COR-L47 (cell line): ENCODE data around the gene IFT80.

Experiments
- DNase-seq: peaks from one replicate; lab custom pipeline; 2025; lab: John Stamatoyannopoulos, UW

Gene IFT80

DNA sequence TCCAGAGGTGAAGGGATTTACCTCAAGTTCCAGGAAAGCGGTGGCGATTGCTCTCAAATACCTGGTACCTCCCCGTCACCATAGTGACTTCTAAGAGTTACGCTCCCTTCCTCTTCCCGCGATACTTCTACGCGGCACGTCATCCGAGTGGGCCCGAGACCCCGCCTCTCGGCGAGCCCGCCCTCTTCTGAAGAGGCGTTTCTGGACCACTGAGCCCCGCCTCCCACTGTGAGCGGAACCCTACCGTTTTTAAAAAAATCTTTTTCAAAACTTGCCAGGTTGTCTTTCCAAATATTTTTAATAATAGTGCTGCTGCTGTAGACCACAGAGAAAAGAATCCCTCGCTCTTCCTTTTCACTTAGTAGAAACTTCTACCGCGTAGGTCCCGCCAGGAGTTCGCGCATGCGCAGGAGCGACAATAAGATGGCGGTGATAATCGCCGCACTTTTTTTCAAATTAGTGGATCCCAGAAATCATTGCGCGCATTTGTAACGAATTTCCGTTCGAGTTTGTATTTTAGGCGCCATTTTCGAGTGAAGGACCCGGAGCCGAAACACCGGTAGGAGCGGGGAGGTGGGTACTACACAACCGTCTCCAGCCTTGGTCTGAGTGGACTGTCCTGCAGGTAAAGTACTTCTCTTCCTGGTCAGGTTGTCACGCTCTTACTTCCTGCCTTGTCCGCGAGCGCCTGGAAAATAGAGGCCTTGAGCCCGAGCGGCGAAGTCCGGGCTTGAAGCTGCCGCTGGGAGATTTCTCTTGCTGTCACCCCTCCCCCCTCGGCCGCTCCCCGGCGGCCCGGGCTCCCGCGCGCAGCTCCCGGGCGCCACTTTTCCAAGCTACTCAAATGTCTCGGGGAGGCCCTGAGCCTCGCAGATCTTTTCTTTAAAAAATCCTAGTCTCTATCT is at the start of gene IFT80, which contains the start of gene SMC4:
TSS of gene IFT80 (minus strand) at position 101 of the 905 bp plus-strand sequence. CDS start 14,625 bp downstream, outside the sequence.
TSS of gene SMC4 (plus strand) at position 526 of the 905 bp plus-strand sequence. CDS start 1,177 bp downstream, outside the sequence.
- peak; percentile 99 for DNase-seq

DNA sequence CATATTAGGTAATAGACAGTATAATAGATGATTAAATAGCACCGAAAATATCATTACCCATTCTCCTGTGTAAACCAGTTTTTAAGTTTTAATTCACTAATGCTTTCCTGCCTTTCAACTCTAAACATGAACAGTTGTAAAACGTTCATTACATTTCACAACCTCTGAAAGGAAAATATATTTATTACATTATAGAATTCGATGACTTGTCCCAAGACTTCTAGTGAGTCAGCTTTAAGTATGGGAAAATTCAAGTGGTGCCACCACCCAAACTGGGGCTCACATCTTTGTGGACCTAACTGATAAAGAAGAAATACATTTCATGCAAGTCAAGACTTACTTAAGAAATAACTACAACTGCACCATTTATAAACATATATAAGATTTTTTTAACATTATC is 48.5 kb upstream of the IFT80 start:
- DNase-seq: no peak

DNA sequence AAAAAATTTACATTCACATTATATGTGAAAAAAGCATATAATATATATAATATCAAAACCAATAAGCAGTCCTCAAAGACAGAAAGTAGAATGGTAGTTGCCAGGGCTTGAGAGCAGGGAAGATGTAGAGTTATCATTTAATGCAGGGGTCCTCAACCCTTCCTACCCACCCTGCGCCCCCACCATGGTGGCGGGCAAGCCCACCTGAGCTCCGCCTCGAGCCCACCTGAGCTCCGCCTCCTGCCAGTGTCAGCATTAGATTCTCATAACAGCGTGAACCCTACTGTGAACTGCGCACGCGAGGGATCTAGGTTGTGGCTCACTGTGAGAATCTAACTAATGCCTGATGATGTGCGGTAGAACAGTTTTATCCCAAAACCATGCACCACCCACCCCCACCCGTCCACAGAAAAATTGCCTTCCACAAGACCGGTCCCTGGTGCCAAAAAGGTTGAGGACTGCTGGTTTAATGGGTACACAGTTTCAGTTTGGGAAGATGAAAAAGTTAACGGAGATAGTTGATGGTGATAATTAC is 47.6 kb upstream of the IFT80 start:
- DNase-seq: no peak

DNA sequence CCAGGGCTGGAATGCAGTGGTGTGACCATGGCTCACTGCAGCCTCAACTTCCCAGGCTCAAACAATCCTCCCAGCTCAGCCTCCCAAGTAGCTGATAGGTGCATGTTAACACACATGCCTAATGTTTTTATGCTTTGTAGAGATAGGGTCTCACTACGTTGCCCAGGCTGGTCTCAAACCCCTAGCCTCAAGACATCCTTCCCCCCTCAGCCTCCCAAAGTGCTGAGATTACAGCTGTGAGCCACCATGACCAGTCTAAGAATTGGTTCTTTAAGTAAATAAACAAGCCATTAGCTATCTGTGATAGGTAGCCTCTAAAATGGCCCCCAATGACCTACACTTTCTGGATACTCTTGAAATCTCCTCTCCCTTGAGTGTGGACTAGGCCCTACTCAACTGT is 46.8 kb upstream of the IFT80 start:
- no peak for DNase-seq

DNA sequence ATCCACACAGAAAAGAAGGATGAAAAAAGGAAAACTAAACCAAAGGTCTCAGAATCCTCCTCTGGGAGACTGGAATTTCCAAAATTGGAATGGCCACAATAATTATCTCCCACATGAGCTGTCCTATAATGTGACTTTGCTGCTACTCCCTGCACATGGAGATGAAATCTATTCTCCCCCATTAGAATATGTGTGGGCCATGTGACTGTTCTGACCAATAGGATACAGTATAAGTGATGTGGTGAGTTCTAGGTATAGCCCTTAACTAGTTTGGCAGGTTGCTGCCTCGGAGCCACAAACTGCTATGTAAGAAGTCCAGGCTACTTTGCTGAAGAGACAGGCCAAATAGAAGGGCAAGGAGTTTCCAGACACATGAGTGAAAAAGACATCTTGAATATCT is 45.4 kb upstream of the IFT80 start:
- DNase-seq: no peak

DNA sequence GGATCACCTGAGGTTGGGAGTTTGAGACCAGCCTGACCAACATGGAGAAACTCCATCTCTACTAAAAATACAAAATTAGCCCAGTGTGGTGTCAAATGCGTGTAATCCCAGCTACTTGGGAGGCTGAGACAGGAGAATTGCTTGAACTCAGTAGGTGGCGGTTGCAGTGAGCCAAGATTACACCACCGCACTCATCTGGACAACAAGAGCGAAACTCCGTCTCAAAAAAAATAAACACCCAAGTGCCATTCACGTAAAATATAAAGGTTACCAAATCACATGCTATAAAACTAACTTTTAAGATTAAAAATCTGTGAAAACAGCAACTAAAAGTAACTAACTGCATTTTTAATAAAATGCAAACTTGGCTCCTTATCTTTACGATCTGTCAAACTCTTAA is 41.7 kb upstream of the IFT80 start:
- no peak for DNase-seq

DNA sequence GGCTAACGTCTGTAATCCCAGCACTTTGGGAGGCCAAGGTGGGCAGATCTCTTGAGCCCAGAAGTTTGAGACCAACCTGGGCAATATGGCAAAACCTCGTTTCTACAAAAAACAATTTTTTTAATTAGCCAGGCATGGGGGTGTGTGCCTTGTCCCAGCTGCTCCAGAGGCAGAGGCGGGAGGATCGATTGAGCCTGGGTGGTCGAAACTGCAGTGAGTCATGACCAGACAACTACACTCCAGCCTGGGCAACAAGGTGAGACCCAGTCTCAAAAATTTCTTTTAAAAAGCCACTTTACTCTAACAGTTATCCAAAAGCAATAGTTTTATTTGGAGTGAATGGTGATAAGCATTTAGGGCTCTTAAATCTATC is 38.0 kb upstream of the IFT80 start:
- no peak for DNase-seq

DNA sequence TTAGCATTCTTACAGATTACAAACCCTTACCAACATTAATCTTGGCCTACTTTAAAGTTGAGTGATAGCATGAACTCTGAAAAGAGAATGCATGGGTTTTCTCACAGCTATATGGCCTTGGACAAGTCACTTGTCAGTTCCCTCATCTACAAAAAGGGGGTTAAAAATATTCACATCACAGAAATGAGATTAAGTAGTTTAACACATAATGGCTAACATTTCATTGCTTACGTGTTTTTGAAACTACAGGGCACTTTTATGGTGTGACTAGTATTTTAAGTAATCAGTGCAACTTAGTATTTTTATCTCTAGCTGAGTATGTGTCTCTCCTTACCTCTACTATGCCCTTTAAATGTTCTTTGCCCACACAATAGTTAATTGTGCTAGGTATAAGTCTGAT is 36.7 kb upstream of the IFT80 start:
- no peak for DNase-seq

DNA sequence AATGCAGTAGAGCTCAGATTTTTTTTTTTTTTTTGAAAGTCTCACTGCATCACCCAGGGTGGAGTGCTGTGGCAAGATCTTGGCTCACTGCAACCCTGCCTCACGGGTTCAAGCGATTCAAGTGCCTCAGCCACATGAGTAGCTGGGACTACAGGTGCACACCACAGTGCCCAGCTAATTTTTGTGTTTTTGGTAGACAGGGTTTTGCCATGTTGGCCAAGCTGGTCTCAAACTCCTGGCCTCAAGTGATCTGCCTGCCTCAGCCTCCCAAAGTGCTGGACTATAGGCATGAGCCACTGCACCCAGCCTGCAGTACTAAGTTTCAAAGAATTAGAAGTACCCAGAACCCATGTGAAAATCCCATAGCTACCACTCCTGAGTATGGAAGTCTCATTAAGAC is 36.1 kb upstream of the IFT80 start:
- no peak for DNase-seq

DNA sequence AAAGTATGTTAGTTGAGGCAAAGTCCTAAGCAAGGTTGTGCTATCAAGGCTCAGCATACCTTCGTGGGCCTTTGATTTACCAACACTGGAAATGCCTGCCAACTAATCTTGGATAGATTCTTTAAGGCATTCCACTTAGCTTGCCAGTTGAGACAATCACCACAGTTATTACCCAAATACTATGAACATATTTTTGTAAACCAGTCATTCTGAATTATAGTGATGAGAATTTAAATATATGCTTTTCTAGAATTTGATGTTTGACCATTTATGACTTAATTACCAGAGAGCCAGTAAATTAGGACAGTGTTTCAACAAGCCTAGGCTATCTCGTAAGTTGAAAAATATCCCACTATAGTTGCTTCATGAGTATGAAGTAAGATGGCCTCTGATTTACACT is 35.0 kb upstream of the IFT80 start:
- no peak for DNase-seq

DNA sequence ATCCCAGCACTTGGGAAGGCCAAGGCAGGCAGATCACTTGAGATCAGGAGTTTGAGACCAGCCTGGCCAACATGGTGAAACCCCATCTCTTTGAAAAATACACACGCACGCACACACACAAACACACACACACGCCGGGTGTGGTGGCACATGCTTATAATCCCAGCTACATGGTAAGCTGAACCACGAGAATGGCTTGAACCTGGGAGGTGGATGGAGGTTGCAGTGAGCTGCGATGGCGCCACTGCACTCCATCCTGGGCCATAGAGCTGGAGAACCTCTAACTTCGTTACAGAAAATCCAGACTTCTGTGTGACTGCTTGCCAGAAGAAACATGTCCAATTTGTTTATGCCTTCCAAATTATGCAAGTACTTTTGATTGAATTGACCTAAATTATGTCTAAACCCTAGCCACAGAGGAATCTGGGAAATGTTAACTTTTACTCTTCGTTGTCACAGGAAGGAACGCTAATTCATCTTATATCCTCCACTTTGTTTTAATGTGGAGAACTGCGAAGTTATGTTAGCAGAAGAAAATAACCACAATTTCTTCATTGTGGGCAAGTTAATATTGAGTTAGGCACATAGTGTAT is 28.9 kb upstream of the IFT80 start:
- DNase-seq: no peak

DNA sequence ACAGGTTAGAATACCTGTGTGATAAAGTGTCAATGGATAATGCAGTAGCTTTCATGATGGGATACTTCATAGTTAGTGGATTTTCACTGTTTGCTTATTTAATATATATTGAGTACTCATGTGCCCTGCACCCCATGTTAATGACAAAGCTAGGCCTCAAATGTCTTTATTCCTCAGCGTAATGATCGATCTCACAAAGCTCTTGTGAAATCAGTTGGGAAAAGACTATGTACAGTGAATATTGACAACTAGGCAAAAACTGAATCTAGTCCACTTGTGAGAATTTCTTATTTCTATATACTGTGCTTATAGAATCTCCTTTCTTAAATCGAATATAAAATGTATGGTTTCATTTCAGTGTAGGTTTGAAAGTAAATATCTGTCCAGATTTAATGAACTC is 18.3 kb upstream of the IFT80 start:
- DNase-seq: no peak

DNA sequence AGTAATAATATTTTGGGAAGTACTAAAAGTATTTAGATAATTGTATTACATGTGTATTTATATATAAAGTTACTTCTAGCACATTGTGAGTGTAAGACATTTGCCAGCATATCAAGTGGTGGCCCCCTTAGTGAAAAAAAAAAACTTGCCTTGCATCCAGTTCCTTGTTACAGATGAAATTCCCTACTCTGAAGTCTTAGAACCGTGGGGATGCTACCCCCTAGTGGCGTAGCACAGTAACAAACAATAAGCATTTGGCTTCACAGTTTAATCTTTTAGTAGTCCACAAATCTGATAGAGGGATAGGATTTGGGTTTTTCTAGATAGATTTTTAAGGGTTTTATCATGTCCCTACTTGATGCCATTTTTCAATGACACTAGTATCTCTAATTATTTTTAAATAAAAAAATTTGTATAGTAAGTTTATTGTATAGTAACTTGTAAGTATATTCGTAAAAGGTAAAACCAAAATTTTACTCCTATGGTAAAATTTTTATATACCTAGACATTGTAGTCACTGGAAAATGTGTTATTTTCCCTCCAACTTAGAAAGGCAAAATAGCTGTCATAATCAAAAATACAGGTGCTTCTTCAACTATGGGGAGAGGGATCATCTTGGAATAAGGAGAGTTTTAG is 14.7 kb upstream of the IFT80 start:
- peak; percentile 75 for DNase-seq

DNA sequence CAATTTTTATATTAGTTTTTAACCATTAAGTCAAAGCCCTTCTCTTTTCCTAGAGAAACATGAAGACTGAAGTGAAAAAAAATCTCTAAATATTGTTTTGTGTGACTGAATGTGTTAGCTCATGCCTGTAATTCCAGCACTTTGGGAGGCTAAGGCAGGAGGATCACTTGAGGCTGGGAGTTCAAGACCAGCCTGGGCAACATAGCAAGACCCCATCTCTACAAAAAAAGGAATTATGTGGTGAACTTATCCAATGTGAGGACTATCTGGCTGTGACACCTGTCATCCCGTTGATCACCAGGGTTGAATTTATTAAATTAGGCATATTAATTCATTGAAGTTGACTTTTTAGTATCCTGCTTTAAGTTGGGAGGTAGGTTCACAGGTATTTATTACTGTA is 13.5 kb upstream of the IFT80 start:
- DNase-seq: no peak

DNA sequence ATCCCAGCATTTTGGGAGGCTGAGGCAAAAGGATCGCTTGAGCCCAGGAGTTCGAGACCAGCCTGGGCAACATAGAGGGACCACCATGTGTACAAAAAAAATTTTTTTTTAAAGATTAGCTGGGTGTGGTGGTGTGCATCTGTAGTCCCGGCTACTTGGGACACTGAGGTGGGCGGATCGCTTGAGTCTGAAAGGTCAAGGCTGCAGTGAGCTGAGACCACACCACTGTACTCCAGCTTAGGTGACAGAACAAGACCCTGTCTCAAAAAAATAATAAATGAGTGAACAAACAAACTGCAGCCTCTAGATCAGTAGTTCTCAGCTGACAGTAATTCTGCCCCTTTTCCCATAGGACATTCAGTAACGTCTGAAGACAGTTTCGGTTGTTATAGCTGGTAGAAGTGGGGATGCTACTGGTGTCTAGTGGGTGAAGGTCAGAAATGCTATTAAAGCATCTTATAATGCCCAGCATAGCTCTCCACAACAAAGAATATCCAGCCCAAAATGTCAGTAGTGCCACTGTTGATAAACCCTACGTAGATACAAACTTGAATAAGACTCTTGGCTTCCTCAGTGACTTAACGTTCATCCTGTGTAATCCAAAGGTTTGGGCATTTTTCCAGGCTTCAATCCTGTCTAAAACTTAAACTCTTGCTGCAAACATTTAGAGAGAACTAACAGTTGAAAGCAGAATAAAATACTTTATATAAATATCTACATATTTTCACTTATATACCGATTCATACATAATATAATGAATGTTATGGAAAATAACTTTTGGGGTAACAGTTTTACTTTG is 11.0 kb upstream of the IFT80 start:
- DNase-seq: no peak

DNA sequence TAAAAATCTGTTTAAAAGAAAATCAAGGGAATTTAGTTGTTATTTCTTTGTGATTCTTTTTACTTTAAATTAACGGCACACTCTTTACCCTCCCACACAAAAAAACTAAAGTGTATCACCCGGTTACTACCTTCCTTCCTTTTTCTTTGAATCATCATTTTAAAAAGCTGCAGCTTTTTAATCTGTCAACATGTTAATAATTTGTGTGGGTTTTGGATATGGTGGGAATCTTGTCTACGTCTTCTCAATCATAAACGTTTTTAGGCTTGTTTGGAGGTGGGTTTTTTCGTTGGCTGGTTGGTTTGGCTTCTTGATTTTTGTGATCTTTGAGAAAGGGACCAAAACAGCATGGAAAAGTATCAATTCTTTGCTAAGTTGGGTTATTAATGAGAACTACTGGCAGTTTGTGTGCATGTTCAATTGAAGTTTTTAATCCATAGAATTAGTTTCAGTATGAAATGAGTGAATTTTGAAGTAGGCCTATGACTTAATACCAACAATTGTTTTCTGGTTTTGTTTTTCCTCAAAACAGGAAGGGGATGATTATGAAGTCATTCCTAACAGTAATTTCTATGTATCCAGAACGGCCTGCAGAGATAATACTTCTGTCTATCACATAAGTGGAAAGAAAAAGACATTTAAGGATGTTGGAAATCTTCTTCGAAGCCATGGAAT is 4.9 kb upstream of the IFT80 start:
- DNase-seq: no peak

DNA sequence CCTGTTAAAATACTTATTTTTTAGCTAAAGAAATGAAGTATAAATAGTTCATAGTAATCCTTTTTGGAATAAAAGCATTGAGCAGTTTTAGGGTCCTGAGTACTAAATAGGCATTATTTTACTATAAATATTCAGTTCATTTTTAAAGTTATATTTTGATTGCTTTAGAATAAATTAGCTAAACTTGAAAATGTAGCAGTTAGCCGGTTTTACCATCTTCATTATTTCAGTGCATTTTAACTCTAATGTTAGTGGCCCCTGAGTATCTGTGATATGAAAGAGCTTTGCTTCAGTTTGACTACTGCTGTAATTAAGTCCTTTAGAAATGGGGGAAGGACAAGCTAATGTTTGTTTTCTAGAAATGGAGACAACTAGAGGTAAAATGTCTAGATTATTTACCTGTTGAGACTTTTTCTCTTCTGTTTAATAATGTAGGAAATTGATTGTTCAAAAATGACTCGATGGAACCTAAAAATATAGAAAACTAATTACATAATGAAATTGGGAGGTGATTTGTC is 4.1 kb upstream of the IFT80 start:
- DNase-seq: no peak

DNA sequence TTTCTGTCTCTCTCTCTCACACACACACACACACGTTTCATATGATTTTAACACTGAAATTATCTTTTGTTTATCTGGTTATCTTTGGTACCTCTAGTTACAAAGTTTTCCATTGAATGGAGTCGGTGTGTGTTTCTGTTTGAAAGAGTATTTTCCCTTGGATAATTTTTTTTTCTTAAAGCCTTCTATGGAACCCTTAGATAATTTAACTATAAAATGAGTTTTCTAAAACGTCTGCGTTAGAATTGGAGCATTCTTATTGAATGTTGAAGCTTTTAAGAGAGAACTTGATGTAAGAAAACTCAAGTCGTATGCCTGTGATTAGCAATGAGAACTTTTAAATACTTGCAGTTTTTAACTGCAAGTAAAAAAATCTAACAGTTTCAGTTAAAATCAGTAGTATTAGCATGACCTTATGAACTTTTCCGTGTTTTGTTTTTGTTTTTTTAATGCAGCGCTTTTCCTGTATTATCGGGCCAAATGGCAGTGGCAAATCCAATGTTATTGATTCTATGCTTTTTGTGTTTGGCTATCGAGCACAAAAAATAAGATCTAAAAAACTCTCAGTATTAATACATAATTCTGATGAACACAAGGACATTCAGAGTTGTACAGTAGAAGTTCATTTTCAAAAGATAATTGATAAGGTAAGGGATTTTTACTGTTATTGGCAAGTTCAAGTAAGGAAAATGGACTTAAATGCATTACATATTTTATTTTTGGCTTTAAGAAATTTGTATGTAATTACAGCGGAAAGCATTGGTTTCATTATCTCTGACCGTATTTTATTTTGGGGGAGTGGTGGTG is 3.4 kb upstream of the IFT80 start:
- DNase-seq: no peak

DNA sequence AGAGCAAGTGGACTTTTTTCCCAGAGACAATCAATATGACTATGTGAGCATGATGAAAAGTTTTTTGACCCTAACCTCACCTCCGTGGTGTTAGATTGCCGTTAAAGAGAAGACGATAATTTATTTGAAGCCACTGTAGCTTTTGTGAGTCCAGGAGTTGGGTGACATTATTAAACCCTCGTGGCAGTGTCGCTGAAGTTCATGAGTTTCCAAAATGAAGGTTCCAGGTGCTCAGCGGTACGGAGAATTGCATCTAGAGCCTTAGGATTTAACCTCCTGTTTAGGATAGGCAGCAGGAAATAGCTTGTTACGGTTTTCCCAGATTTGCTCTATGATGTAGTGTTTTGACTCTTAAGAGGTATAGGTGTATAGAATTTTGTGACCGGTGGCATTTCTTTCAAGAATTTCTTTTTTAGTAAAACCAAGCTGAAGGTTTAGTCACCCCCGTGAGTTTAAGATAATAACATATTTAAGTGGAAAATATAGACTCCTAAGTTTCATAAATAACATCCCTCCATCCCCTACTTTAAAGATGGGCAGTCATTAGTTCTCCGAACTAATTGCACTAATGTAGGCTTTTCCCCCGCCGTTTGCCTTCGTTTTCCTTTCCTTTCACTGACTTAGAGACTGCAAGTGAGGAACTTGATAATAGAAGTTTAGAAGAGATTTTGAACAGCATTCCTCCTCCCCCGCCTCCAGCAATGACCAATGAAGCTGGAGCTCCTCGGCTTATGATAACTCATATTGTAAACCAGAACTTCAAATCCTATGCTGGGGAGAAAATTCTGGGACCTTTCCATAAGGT is 2.5 kb upstream of the IFT80 start:
- peak; percentile 36 for DNase-seq
